HepG2 (cell line): ENCODE data around the gene ATP9A. TPM values are rescaled to one million over a fixed set of nuclear protein-coding genes. Genes with fewer than 3 reads are reported as not detected.

ENCODE experiments used
- ATRX ChIP-seq: sonication (generic); formaldehyde crosslinking; IDR thresholded peaks from 2 replicates; pipeline ENCODE4 v1.4.0; 2020; ENCODE audit warnings: missing genetic modification reagents, borderline replicate concordance
- CEBPZ ChIP-seq: IDR thresholded peaks from 2 replicates; pipeline ENCODE4 v1.6.1; 2012; ENCODE audit warnings: low read length, improper control_type of control experiment
- CENPT ChIP-seq: sonication (generic); formaldehyde crosslinking; IDR thresholded peaks from 2 replicates; pipeline ENCODE4 v1.8.0; 2022; ENCODE audit warnings: low read depth, mild to moderate bottlenecking, moderate library complexity, missing genetic modification reagents
- CHCHD3 ChIP-seq: sonication (generic); formaldehyde crosslinking; IDR thresholded peaks from 2 replicates; pipeline ENCODE4 v1.8.0; 2022; ENCODE audit warnings: mild to moderate bottlenecking, missing genetic modification reagents, moderate library complexity
- CREB1 ChIP-seq, 2 experiments: fragments of 450-650 bp in 1 of 2; IDR thresholded peaks; 2 replicates each; pipeline ENCODE4 v1.6.1; 2016 to 2017; ENCODE audit warnings: control low read depth in 1 of 2, mild to moderate bottlenecking in 1 of 2, missing compliant biosample characterization in 1 of 2, missing genetic modification characterization in 1 of 2
- KLF15 ChIP-seq: sonication (generic); formaldehyde crosslinking; IDR thresholded peaks from 2 replicates; pipeline ENCODE4 v1.8.1; 2023; ENCODE audit warnings: borderline replicate concordance, mild to moderate bottlenecking, inconsistent platforms, missing genetic modification reagents, mixed read lengths
- MTF2 ChIP-seq: sonication (generic); formaldehyde crosslinking; IDR thresholded peaks from 2 replicates; pipeline ENCODE4 v1.5.0; 2020; ENCODE audit warnings: missing genetic modification reagents, borderline replicate concordance
- MXD3 ChIP-seq: IDR thresholded peaks from 2 replicates; pipeline ENCODE4 v1.6.1; 2016; ENCODE audit warnings: mild to moderate bottlenecking, missing biosample characterization, missing genetic modification reagents
- MZF1 ChIP-seq: sonication (generic); formaldehyde crosslinking; IDR thresholded peaks from 2 replicates; pipeline ENCODE4 v1.8.1; 2023; ENCODE audit warnings: mild to moderate bottlenecking, missing genetic modification reagents, borderline replicate concordance
- NR2F1 ChIP-seq, 2 experiments: fragments of 450-650 bp in 1 of 2; formaldehyde crosslinking in 1 of 2; IDR thresholded peaks; 2 replicates each; pipeline versions ENCODE4 v1.5.0 to v1.6.1; 2016 to 2020; ENCODE audit warnings: mild to moderate bottlenecking in 1 of 2, missing compliant biosample characterization in 1 of 2, missing genetic modification reagents in 1 of 2, moderate library complexity in 1 of 2
- PAX8 ChIP-seq: sonication (generic); formaldehyde crosslinking; IDR thresholded peaks from 2 replicates; pipeline ENCODE4 v1.8.0; 2022; ENCODE audit warnings: mild to moderate bottlenecking, missing genetic modification reagents, borderline replicate concordance
- RXRB ChIP-seq: IDR thresholded peaks from 2 replicates; pipeline ENCODE4 v1.6.1; 2016; ENCODE audit warnings: borderline replicate concordance, missing genetic modification reagents, missing compliant biosample characterization
- ZBTB14 ChIP-seq: sonication (generic); formaldehyde crosslinking; IDR thresholded peaks from 2 replicates; pipeline ENCODE4 v1.4.0; 2020; ENCODE audit warnings: missing genetic modification reagents
- ZNF207 ChIP-seq: fragments of 450-650 bp; IDR thresholded peaks from 2 replicates; pipeline ENCODE4 v1.6.1; 2016; ENCODE audit warnings: antibody characterized with exemption, borderline replicate concordance
- ZNF3 ChIP-seq: IDR thresholded peaks from 2 replicates; pipeline ENCODE4 v1.7.0; 2017; ENCODE audit warnings: inconsistent platforms
- ZNF550 ChIP-seq: sonication (generic); formaldehyde crosslinking; IDR thresholded peaks from 2 replicates; pipeline ENCODE4 v1.4.0; 2020; ENCODE audit warnings: mild to moderate bottlenecking, missing genetic modification reagents, borderline replicate concordance
- ZNF841 ChIP-seq: sonication (generic); formaldehyde crosslinking; IDR thresholded peaks from 2 replicates; pipeline ENCODE4 v1.8.1; 2023; ENCODE audit warnings: missing genetic modification reagents, borderline replicate concordance
- polyA plus RNA-seq, 8 experiments: library from polyadenylated mRNA; depleted of rRNA in 3 of 8; stranded (reverse) in 7 of 8; unstranded in 1 of 8; fragments of >200 nt; fragmentation: Illumina TruSeq in 4 of 8; extraction: Trizol in 4 of 8; gene quantifications; 2 replicates each; pipeline versions ENCODE4 v1.2.1 to v1.2.3, GENCODE V29; 2011 to 2016; ENCODE audit warnings: low read depth in 4 of 8, missing spikeins in 1 of 8, mixed read lengths in 1 of 8; ENCODE audit not compliant: insufficient read depth in 1 of 8
- total RNA-seq, 5 experiments: library from RNA; depleted of rRNA; stranded (reverse); fragments of >200 nt; fragmentation: Illumina TruSeq; extraction: Trizol; gene quantifications; 2 replicates each; pipeline ENCODE4 v1.2.3, GENCODE V29; 2016; ENCODE audit warnings: low read depth in 1 of 5
- TF ChIP-seq, protein P1 (sequence below): sonication (generic); formaldehyde crosslinking; IDR thresholded peaks from 2 replicates; pipeline ENCODE4 v1.8.0; 2022; ENCODE audit warnings: mild to moderate bottlenecking, missing genetic modification reagents, moderate library complexity
- TF ChIP-seq, protein P2 (sequence below): sonication (generic); formaldehyde crosslinking; IDR thresholded peaks from 2 replicates; pipeline ENCODE4 v1.4.0; 2020; ENCODE audit warnings: mild to moderate bottlenecking, low read depth, missing genetic modification reagents
- TF ChIP-seq, protein P3 (sequence below): sonication (generic); formaldehyde crosslinking; conservative IDR thresholded peaks from 2 replicates; pipeline ENCODE4 v1.4.0; 2020; ENCODE audit warnings: missing genetic modification reagents

ATP9A gene
- total and polyA plus RNA-seq, 2 of the 13 experiments (the other 11 are each of a cell fraction or from before 2014, with no cell fraction given), result 11.8 to 18.5 TPM

DNA sequence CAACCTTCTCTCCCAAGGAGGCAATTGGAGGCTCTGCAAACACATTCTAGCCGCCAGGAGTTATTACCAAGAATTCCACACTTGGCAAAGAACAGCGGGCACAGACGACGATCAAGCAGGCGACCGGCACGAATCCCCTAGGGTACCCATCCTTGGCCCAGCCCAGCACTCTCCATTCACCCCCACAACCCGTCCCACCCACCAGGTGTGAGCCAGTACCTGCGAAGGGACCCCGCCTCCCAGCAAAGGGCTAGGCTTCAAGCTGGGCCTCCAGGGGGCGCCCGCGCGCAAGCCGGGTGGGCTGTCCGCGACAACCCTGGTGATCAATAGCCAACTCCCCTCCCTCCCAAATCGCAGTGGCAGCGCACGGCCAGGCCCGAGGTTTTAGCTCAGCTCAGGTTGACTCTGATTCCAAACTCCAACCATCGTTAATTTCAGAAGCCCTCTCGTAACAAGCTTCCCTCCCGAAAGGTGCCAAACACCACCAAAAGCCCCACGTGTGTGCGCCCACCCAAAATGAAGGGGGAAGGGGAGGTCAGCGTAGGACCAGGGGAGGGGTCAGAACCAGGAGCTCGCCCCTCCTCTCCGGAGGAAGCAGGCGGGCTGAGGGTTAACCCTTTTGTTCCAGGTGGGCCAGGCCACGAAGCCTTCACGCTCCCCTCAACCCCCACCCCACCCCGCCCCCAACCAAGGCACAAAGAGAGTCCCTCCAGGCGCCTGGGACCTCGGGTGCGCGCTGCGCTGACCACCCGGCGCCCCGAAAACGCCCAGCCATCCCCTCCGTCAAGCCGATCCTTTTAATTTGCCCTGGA lies 32.1 kb upstream of the ATP9A start (continued):
- TF ChIP-seq NR2F1 (CRISPR knock-in tag; IDR thresholded peaks at IDR 0.05) (no peak), ZNF550 (peak; percentile 95), RXRB (CRISPR knock-in tag) (peak; percentile 61), CREB1 (IDR thresholded peaks at IDR 0.05) (no peak), CREB1 (CRISPR knock-in tag; IDR thresholded peaks at IDR 0.05) (no peak), ZNF207 (no peak), MTF2 (CRISPR knock-in tag) (peak; percentile 93; the same call in 1 of the 2 replicates), PAX8 (CRISPR knock-in tag) (0 out of 2 replicates have a peak, but pooled peaks have one; percentile 50), CHCHD3 (CRISPR knock-in tag) (no peak), CENPT (CRISPR knock-in tag) (no peak), ZNF841 (no peak), CEBPZ (no peak), KLF15 (CRISPR knock-in tag) (no peak), ZBTB14 (CRISPR knock-in tag) (no peak), MZF1 (no peak), ATRX (CRISPR knock-in tag) (no peak), ZNF3 (CRISPR knock-in tag) (no peak), MXD3 (peak; percentile 63; the same call in 1 of the 2 replicates)
- TF ChIP-seq, protein P1, sequence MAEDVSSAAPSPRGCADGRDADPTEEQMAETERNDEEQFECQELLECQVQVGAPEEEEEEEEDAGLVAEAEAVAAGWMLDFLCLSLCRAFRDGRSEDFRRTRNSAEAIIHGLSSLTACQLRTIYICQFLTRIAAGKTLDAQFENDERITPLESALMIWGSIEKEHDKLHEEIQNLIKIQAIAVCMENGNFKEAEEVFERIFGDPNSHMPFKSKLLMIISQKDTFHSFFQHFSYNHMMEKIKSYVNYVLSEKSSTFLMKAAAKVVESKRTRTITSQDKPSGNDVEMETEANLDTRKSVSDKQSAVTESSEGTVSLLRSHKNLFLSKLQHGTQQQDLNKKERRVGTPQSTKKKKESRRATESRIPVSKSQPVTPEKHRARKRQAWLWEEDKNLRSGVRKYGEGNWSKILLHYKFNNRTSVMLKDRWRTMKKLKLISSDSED, result no peak
- TF ChIP-seq, protein P2, sequence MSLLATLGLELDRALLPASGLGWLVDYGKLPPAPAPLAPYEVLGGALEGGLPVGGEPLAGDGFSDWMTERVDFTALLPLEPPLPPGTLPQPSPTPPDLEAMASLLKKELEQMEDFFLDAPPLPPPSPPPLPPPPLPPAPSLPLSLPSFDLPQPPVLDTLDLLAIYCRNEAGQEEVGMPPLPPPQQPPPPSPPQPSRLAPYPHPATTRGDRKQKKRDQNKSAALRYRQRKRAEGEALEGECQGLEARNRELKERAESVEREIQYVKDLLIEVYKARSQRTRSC (CRISPR knock-in tag), result no peak
- TF ChIP-seq, protein P3, sequence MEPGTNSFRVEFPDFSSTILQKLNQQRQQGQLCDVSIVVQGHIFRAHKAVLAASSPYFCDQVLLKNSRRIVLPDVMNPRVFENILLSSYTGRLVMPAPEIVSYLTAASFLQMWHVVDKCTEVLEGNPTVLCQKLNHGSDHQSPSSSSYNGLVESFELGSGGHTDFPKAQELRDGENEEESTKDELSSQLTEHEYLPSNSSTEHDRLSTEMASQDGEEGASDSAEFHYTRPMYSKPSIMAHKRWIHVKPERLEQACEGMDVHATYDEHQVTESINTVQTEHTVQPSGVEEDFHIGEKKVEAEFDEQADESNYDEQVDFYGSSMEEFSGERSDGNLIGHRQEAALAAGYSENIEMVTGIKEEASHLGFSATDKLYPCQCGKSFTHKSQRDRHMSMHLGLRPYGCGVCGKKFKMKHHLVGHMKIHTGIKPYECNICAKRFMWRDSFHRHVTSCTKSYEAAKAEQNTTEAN (CRISPR knock-in tag), result 0 out of 2 replicates have a peak, but pooled peaks have one; percentile 39
